Stimulated activated CD8-positive, alpha-beta memory T cell treated with anti-CD3 and anti-CD28 coated beads, Interleukin-2, amount 100 ng/mL, for 48 hours (primary cell): ENCODE data around the gene EMILIN2.
"Not testable (repeated sequence)": the region's sequence is repeated elsewhere in the genome, so short reads cannot be mapped to it uniquely, and the experiment has no call there.

Experiments used
- DNase-seq, 2 donors: peaks; one replicate each; pipeline ENCODE4 v3.0.0-alpha.2; 2020; ENCODE audit warnings: low read depth in 2 of 2

EMILIN2 gene

GRCh38 chr18:2846636-2847316 is at the start of gene EMILIN2:
EMILIN2 (plus strand) TSS chr18:2847006; CDS start chr18:2847189, 183 bp downstream.
- peak; percentile 23 to 37 for DNase-seq

GRCh38 chr18:2797951-2798350 is 48.9 kb upstream of the EMILIN2 start:
- DNase-seq = no peak

DNA sequence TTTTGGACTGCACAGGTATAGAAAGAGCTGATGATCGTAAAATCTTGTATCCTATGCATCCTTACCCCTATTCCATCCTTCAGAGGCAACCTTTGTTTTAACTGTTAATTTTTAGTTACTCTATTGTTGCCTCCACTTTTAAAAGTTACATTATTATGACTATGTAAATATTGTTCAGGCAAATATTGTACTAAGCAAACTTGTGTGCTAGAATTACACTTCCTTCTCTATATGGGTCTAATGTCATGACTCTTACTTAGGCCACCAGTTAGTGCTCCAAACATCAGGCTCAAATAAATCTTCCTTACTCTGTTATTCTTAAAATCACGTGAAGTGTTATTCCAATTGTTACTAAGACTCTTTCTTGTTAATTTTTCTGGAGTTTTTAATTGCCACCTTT is 47.4 kb upstream of the EMILIN2 start:
- DNase-seq = no peak

DNA sequence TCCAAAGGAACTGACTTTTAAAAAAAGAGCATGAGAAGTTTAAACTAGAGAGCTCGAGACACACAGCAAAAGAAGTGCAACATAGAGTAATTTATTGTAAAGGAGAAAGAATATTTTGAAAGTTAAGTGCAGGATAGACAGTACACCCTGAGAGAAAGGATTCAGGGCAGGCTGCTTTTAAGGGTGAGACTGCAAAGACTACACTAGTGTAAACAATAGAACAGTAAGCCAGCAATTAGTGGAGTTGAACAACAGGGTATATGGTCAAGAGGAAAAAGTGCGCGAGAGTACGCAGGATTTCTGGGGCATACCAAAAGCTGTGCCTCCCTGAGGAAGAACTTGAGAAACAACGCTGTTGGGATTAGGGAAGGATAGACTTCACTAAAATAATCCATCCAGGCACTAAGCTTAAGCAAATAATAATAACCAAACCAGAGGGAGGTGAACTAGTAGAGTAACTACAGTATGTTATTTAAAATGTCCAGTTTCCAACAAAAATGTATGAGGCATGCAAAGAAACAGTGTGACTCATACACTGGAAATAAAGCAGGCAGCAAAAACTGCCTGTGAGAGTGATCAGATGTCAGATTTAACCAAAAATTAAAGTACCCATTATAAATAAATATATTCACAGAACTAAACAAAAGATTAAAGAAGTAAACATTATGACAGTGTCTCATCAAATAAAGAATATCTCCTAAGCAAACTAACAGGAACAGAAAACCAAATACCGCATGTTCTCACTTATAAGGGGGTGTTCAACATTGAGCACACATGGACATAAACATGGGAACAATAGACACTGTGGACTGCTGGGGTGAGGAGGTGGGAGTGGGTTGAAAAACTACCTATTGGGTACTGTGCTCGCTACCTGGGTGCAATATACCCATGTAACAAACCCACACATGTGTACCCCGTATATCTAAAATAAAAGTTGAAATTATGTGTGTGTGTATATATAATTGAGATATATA is 40.5 kb upstream of the EMILIN2 start:
- no peak for DNase-seq

DNA sequence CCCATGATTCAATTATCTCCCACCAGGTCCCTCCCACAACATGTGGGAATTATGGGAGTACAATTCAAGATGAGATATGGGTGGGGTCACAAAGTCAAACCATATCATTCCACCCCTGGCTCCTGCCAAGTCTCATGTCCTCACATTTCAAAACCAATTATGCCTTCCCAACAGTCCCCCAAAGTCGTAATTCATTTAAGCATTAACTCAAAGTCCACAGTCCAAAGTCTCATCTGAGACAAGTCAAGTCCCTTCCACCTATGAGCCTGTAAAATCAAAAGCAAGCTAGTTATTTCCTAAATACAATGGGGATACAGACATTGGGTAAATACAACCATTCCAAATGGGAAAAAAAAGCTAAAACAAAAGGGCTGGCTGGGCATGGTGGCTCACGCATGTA is 38.2 kb upstream of the EMILIN2 start:
- not testable (repeated sequence) for DNase-seq

- DNase-seq = not testable (repeated sequence)
Observed at GRCh38 chr18:2809666-2810183, 37.1 kb upstream of the EMILIN2 start.

DNA sequence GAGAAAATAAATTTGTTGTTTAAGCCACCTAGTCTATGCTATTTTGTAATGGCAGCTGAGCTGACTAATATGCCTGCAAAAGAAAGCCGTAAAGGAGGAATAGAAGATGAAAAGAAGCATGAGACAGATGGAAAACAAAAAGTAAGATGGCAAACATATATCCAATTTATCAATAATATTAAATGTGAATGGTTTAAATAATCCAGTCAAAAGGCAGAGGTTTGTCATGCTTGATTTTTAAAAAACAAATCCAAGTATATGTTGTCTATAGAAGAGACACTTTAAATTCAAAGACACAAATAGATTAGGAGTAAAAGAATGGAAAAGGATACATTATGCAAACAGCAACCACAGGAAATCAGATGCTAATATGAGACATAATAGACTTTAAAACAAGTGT is 35.4 kb upstream of the EMILIN2 start:
- no peak for DNase-seq

DNA sequence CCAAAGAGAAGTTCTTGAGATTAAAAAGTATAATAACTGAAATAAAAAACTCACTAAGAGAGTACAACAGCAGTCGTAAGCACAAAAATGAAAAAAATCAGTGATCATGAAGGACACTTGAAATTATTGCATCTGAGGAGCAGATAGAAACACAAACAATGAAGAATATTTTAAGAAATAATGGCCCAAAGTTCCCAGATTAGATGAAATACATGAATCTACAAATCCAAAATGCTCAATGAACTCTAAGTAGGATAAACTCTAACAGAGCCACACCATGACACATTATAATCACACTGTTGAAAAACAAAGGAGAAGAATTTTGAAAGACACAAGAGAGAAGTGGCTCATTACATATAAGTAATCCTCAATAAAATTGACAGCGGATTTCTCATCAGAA is 31.9 kb upstream of the EMILIN2 start:
- no peak for DNase-seq

- no peak for DNase-seq
Observed at GRCh38 chr18:2818281-2818680, 28.5 kb upstream of the EMILIN2 start.

DNA sequence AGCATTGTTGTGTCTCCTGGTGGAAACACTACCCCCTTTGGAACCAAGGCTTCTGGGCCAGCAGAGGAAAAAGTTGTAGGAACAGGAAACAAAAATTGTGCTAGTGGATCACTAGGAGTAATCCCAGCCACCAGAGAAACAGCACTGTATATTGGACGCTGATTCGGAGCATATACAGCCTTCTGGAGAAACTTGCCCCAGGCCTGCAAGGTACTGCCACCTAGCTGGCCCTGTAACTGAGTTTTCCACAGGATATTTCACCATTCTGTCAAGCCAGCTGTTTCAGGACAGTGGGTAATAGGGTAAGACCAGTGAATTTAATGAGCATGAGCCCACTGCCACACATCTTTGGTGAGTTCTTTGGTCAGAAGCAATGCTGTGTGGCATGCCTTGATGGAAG is 25.1 kb upstream of the EMILIN2 start:
- no peak for DNase-seq

- no peak for DNase-seq
Observed at GRCh38 chr18:2822213-2822921, 24.4 kb upstream of the EMILIN2 start.

DNA sequence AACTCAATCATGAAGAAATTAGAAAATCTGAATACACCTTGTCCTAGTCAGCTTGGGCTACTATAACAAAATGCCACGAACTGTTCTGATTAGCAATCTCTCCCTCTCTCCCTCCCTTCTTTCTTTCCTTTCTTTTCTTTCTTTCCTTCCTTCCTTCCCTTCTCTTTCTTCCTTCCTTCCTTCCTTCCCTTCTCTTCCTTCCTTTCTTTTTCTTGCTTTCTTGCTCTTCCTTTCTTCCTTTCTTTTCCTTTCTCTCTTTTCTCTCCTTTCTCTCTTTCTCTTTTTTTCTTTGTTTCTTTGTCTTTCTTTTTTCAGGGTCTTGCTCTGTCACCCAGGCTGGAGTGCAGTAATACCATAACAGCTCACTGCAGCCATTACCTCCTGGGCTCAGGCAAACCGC is 23.6 kb upstream of the EMILIN2 start:
- no peak for DNase-seq

DNA sequence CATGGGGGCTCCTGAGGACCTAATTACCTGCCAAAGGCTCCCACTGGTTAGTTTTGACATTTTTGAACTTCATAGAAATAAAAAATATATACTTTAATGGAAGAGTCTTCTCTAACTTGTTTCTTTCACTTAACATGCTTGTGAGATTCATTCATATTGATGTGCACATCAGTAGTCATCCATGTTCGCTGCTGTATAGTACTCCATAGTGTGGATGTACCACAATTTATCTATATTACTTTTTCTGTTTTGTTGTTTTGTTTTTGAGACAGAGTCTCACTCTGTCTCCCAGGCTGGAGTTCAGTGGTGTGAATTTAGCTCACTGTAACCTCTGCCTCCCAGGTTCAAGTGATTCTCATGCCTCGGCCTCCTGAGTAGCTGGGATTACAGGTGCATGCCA is 22.8 kb upstream of the EMILIN2 start:
- no peak for DNase-seq

DNA sequence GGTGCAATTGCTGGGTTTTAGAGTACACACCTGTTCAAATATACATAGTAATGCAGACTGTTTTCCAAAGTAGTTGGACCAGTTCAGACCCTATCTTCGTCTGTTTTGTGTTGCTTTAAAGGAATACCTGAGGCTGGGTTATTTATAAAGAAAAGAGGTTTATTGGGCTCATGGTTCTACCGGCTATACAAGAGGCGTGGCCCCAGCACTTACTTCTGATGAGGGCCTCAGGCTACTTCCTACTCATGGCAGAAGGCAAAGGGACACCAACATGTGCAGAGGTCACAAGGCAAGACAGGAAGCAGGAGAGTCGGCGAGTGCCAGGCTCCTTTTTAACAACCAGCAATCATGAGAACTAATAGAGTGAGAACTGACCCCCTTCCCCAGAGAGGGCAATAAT is 21.9 kb upstream of the EMILIN2 start:
- no peak for DNase-seq

GRCh38 chr18:2825613-2826175 is 21.1 kb upstream of the EMILIN2 start:
- no peak for DNase-seq

GRCh38 chr18:2826581-2826980 is 20.2 kb upstream of the EMILIN2 start:
- DNase-seq = no peak

DNA sequence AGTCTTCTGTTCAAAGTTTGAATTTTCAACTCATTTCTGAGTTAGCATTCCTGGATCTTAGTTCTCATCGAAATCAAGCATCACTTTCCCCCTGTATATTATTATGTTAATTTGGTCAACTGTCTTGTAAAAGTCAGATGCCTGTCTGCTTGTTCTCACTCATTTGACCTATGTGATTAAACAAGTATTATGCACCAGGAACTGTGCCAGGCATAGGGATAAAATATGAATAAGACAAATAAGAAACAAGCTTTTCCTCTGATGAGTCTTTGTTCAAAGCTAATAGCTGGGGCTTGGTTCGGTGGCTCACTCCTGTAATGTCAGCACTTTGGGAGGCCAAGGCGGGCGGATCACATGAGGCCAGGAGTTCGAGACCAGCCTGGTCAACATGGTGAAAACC is 19.7 kb upstream of the EMILIN2 start:
- no peak for DNase-seq

DNA sequence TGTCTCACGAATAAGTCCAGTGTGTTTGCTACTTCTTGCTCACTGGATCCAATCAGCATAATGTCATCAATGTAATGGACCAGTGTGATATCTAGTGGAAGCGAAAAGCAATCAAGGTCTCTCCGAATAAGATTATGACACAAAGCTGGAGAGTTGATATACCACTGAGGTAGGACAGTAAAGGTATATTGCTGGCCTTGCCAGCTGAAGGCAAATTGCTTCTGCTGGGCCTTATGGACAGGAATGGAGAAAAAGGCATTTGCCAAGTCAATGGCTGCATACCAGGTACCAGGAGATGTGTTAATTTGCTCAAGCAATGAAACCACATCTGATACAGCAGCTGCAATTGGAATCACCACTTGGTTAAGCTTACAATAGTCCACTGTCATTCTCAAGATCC is 10.7 kb upstream of the EMILIN2 start:
- not testable (repeated sequence) for DNase-seq

GRCh38 chr18:2837290-2837689 is 9.5 kb upstream of the EMILIN2 start:
- DNase-seq = not testable (repeated sequence)

- DNase-seq = no peak
Observed at GRCh38 chr18:2839202-2839601, 7.6 kb upstream of the EMILIN2 start.

DNA sequence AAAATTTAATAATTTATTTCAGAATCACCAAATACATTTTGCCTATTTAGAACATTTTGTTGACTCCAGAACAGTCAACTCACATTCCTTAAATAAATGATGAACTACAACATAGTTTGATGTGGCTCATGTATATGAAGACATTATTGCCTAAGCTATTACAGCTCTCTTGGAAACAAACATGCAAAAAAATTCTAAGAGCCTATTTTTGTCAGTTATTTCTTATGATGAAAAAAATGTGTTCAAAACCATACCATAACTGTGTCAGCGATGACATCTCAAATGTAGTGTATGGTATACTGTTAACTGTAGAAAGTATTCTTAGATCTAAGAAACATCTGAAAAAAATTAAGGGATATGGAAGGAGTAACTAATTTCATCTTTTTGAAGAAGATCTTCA is 6.3 kb upstream of the EMILIN2 start:
- no peak for DNase-seq

DNA sequence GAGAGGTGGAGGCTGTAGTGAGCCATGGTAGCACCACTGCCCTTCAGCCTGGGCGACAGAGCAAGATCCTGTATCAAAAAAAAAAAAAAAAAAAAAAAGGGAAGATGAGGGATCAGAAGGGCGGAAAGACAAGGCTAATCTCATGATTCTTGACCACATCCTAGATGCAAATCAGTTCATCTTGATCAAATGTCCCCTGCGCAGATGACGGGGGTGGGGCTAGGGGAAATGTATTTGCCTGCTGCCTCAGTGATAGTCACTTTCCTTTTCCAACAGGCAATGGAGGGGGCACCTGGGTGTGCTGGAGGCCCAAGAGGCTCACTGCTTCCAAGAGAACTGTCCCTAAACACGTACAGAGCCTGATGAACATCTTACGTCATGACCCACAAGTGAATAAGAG is 3.7 kb upstream of the EMILIN2 start:
- DNase-seq = no peak
